ENCODE measurements around the gene SLC10A2.

Gene SLC10A2

DNA sequence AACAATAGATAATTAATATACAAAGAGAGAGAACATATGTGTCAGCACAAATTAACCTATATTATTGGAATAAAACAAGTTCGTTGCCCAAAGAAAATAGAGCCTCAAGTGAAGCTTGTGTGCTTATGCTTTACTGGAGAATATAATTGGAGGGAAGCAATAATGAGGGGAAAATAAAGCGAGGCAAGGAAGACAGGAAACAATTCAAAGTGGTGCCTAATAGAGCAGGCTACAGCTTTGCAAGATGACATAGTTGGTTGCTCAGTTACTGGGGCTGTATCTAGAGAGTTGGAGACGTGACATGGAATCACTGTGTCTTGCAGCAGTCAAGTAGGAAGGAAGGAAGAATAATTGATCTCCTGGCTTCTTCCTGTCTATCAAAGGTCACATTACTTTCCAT lies 21.1 kb upstream of the SLC10A2 start:
- H4K12ac ChIP-seq (ENCODE audit: low read depth, low read length), result no peak overlapping the region
- no peaks in the 10 kb centered on the region for H3K4me1 ChIP-seq (ENCODE audit: control insufficient read depth in 1 of 2, insufficient read depth in 2 of 2, low read length in 2 of 2)
- H3K18ac ChIP-seq (ENCODE audit: low read length), result no peak overlapping the region
- H3K9ac ChIP-seq (ENCODE audit: low read length), result no peak overlapping the region
- no peaks in the 10 kb centered on the region for H3K36me3 ChIP-seq (ENCODE audit: control insufficient read depth in 1 of 2, insufficient read depth in 2 of 2, low read length in 2 of 2)
- no peak overlapping the region for H2AK5ac ChIP-seq (ENCODE audit: low read length)
- no peak overlapping the region for H3K4me3 ChIP-seq (ENCODE audit: low read depth, low read length)
- H2BK120ac ChIP-seq (ENCODE audit: insufficient read depth, low read length, poor library complexity), result no peak overlapping the region
- DNase-seq, result no peak
- H3K27ac ChIP-seq (ENCODE audit: low read depth, low read length), result no peak overlapping the region
- no peak overlapping the region for H4K91ac ChIP-seq (ENCODE audit: low read depth, low read length)
- no peak overlapping the region for H2BK5ac ChIP-seq (ENCODE audit: low read depth, low read length, poor library complexity)
- WGBS (ENCODE audit: extremely low coverage, insufficient coverage, insufficient read length), result no CpG with 5 or more reads among the region's 3 CpGs
- no peaks in the 10 kb centered on the region for H3K79me2 ChIP-seq (ENCODE audit: control insufficient read depth, insufficient read depth, low read length, poor library complexity)
- H2AFZ ChIP-seq (ENCODE audit: insufficient read depth, low read length, poor library complexity), result no peak overlapping the region
- H3K79me1 ChIP-seq (ENCODE audit: low read length), result no peaks in the 10 kb centered on the region
- peaks cover 3% of the 10 kb centered on the region for H3K9me3 ChIP-seq (ENCODE audit: insufficient read depth, low read depth, low read length)
- no peak overlapping the region for H4K8ac ChIP-seq (ENCODE audit: low read depth, low read length)
- H3K23ac ChIP-seq (ENCODE audit: low read length), result no peak overlapping the region
- no peak overlapping the region for H3K14ac ChIP-seq (ENCODE audit: low read length)
- H3K4me2 ChIP-seq (ENCODE audit: low read length), result no peak overlapping the region
- H2BK12ac ChIP-seq (ENCODE audit: low read length), result no peak overlapping the region
- no peak overlapping the region for H3K4ac ChIP-seq (ENCODE audit: low read depth, low read length)
- no peaks in the 10 kb centered on the region for H3K27me3 ChIP-seq (ENCODE audit: insufficient read depth, low read length)

DNA sequence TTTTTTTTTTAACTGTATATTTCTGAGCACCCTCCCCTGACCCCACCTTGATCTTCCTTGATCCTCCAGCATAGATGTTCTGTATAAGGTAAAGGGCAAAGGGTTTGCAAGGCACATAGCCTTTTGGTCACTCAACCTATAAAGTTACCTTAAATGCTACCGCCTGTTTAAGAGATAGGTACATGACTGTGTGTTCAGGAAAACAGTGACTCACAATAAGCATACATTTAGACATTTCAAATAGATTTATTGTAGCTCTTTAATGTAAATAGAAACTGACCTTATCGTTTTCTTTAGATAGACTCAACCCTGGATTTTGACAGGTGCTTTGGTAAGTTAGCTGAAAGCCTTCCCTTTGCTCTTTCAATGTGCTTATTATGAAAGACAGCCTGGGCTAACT lies 15.2 kb upstream of the SLC10A2 start:
- Histone ChIP-seq H3K18ac (ENCODE audit: low read length) (no peak overlapping the region), H3K4me3 (ENCODE audit: low read depth, low read length) (no peak overlapping the region), H3K4me2 (ENCODE audit: low read length) (no peak overlapping the region), H4K12ac (ENCODE audit: low read depth, low read length) (no peak overlapping the region), H3K4me1 (ENCODE audit: control insufficient read depth in 1 of 2, insufficient read depth in 2 of 2, low read length in 2 of 2) (no peaks in the 10 kb centered on the region), H3K9ac (ENCODE audit: low read length) (no peak overlapping the region), H2AK5ac (ENCODE audit: low read length) (no peak overlapping the region), H2BK120ac (ENCODE audit: insufficient read depth, low read length, poor library complexity) (no peak overlapping the region), H3K79me1 (ENCODE audit: low read length) (no peaks in the 10 kb centered on the region), H3K27me3 (ENCODE audit: insufficient read depth, low read length) (no peaks in the 10 kb centered on the region), H3K36me3 (ENCODE audit: control insufficient read depth in 1 of 2, insufficient read depth in 2 of 2, low read length in 2 of 2) (no peaks in the 10 kb centered on the region), H2BK12ac (ENCODE audit: low read length) (no peak overlapping the region), H3K9me3 (ENCODE audit: insufficient read depth, low read depth, low read length) (no peaks in the 10 kb centered on the region), H3K27ac (ENCODE audit: low read depth, low read length) (no peak overlapping the region), H2AFZ (ENCODE audit: insufficient read depth, low read length, poor library complexity) (no peak overlapping the region), H3K23ac (ENCODE audit: low read length) (no peak overlapping the region), H3K4ac (ENCODE audit: low read depth, low read length) (no peak overlapping the region), H4K91ac (ENCODE audit: low read depth, low read length) (no peak overlapping the region), H2BK5ac (ENCODE audit: low read depth, low read length, poor library complexity) (no peak overlapping the region), H4K8ac (ENCODE audit: low read depth, low read length) (no peak overlapping the region), H3K14ac (ENCODE audit: low read length) (no peak overlapping the region), H3K79me2 (ENCODE audit: control insufficient read depth, insufficient read depth, low read length, poor library complexity) (no peaks in the 10 kb centered on the region)
- no CpG with 5 or more reads among the region's 2 CpGs for WGBS (ENCODE audit: extremely low coverage, insufficient coverage, insufficient read length)
- DNase-seq, result no peak

DNA sequence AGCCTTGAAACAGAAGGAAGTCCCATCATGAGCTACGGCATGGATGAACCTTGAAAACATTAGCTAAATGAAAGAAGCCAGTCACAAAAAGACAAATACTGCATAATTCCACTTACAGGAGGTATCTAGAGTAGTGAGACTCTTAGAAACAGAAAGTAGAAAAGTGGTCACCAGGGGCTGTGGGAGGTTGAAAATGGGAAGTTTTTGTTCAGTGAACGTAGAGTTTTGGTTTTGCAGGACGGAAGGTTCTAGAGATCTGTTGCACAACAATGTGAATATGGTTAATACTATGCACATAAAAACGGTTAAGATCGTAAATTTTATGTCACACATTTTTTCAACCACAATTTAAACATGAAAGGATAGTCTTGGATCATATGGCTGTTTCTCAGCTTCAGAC lies 11.9 kb upstream of the SLC10A2 start:
- no peaks in the 10 kb centered on the region for H3K27me3 ChIP-seq (ENCODE audit: insufficient read depth, low read length)
- no peak for DNase-seq
- no peak overlapping the region for H3K4me3 ChIP-seq (ENCODE audit: low read depth, low read length)
- no peak overlapping the region for H3K9ac ChIP-seq (ENCODE audit: low read length)
- H4K12ac ChIP-seq (ENCODE audit: low read depth, low read length), result no peak overlapping the region
- H4K91ac ChIP-seq (ENCODE audit: low read depth, low read length), result no peak overlapping the region
- no peaks in the 10 kb centered on the region for H3K9me3 ChIP-seq (ENCODE audit: insufficient read depth, low read depth, low read length)
- H3K4me2 ChIP-seq (ENCODE audit: low read length), result no peak overlapping the region
- H2BK12ac ChIP-seq (ENCODE audit: low read length), result no peak overlapping the region
- no peak overlapping the region for H3K27ac ChIP-seq (ENCODE audit: low read depth, low read length)
- no peak overlapping the region for H2AK5ac ChIP-seq (ENCODE audit: low read length)
- no peak overlapping the region for H3K18ac ChIP-seq (ENCODE audit: low read length)
- H3K4ac ChIP-seq (ENCODE audit: low read depth, low read length), result no peak overlapping the region
- H3K36me3 ChIP-seq (ENCODE audit: control insufficient read depth in 1 of 2, insufficient read depth in 2 of 2, low read length in 2 of 2), result no peaks in the 10 kb centered on the region
- H2BK120ac ChIP-seq (ENCODE audit: insufficient read depth, low read length, poor library complexity), result no peak overlapping the region
- no peaks in the 10 kb centered on the region for H3K4me1 ChIP-seq (ENCODE audit: control insufficient read depth in 1 of 2, insufficient read depth in 2 of 2, low read length in 2 of 2)
- no peak overlapping the region for H3K23ac ChIP-seq (ENCODE audit: low read length)
- no peak overlapping the region for H2BK5ac ChIP-seq (ENCODE audit: low read depth, low read length, poor library complexity)
- H3K14ac ChIP-seq (ENCODE audit: low read length), result no peak overlapping the region
- no CpG with 5 or more reads among the region's 5 CpGs for WGBS (ENCODE audit: extremely low coverage, insufficient coverage, insufficient read length)
- H3K79me1 ChIP-seq (ENCODE audit: low read length), result no peaks in the 10 kb centered on the region
- H2AFZ ChIP-seq (ENCODE audit: insufficient read depth, low read length, poor library complexity), result no peak overlapping the region
- no peak overlapping the region for H4K8ac ChIP-seq (ENCODE audit: low read depth, low read length)
- no peaks in the 10 kb centered on the region for H3K79me2 ChIP-seq (ENCODE audit: control insufficient read depth, insufficient read depth, low read length, poor library complexity)

DNA sequence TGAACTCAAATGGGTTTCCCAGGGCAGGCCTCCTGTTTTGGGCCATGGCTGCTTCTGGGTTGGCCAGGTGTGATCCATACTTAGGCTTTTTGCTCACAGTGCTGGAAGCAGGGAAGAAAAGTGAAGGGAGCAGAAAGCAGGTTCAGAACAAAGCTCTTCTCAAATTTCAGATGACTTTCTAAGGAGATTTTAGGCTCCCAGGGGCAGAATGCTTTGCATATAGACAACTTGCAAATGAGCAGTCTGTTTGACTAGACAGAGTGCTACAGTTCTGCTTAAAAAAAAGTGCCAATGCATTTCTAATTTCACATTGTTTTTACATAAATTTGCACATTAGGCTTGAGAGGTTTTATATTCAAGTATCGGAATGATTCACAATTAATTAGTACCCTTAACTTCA lies 2.6 kb upstream of the SLC10A2 start:
- no peak overlapping the region for H3K27ac ChIP-seq (ENCODE audit: low read depth, low read length)
- H3K27me3 ChIP-seq (ENCODE audit: insufficient read depth, low read length), result no peaks in the 10 kb centered on the region
- H3K79me2 ChIP-seq (ENCODE audit: control insufficient read depth, insufficient read depth, low read length, poor library complexity), result no peaks in the 10 kb centered on the region
- H4K91ac ChIP-seq (ENCODE audit: low read depth, low read length), result no peak overlapping the region
- no peak overlapping the region for H3K4ac ChIP-seq (ENCODE audit: low read depth, low read length)
- H3K14ac ChIP-seq (ENCODE audit: low read length), result no peak overlapping the region
- no peak overlapping the region for H2BK120ac ChIP-seq (ENCODE audit: insufficient read depth, low read length, poor library complexity)
- peaks cover 0 to 3% of the 10 kb centered on the region in 2 experiments for H3K4me1 ChIP-seq (ENCODE audit: control insufficient read depth in 1 of 2, insufficient read depth in 2 of 2, low read length in 2 of 2)
- no peak overlapping the region for H4K8ac ChIP-seq (ENCODE audit: low read depth, low read length)
- no peak overlapping the region for H2AK5ac ChIP-seq (ENCODE audit: low read length)
- no peak overlapping the region for H3K9ac ChIP-seq (ENCODE audit: low read length)
- H4K12ac ChIP-seq (ENCODE audit: low read depth, low read length), result no peak overlapping the region
- H3K18ac ChIP-seq (ENCODE audit: low read length), result no peak overlapping the region
- no peak overlapping the region for H2BK12ac ChIP-seq (ENCODE audit: low read length)
- no peak for DNase-seq
- H2BK5ac ChIP-seq (ENCODE audit: low read depth, low read length, poor library complexity), result no peak overlapping the region
- WGBS (ENCODE audit: extremely low coverage, insufficient coverage, insufficient read length), result no CpG with 5 or more reads among the region's 1 CpG
- H3K79me1 ChIP-seq (ENCODE audit: low read length), result no peaks in the 10 kb centered on the region
- H3K36me3 ChIP-seq (ENCODE audit: control insufficient read depth in 1 of 2, insufficient read depth in 2 of 2, low read length in 2 of 2), result no peaks in the 10 kb centered on the region
- H2AFZ ChIP-seq (ENCODE audit: insufficient read depth, low read length, poor library complexity), result no peak overlapping the region
- no peak overlapping the region for H3K4me3 ChIP-seq (ENCODE audit: low read depth, low read length)
- H3K9me3 ChIP-seq (ENCODE audit: insufficient read depth, low read depth, low read length), result no peaks in the 10 kb centered on the region
- no peak overlapping the region for H3K4me2 ChIP-seq (ENCODE audit: low read length)
- no peak overlapping the region for H3K23ac ChIP-seq (ENCODE audit: low read length)
